HG03064 (cell line): Measurements from ENCODE around the gene CFAP141.

Source experiments
- ATAC-seq: cut with Tn5 transposase; IDR thresholded peaks from one replicate; pipeline ENCODE4 v1.9.1; 2021; ENCODE audit warnings: low read depth; ENCODE audit not compliant: unreplicated experiment

Gene CFAP141

GRCh38 chr1:154176337-154176736 is 29.8 kb downstream of the CFAP141 start:
- ATAC-seq, result no peak

DNA sequence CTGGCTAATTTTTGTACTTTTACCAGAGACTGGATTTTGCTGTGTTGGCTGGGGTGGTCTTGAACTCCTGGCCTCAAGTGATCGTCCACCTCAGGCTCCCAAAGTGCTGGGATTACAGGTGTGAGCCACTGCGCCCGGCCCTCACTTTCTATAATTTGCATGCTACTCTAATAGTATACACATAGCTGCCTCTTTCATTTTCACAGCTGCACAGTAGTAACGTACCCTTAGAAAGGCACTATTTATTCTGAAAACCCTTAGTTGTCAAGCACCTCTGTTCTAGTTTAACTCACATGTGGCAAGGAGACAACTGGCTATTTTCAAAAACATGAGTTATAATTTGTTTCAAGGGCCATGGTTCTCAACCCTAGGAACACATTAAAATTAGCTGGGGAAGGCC is 31.5 kb downstream of the CFAP141 start:
- ATAC-seq, result no peak

GRCh38 chr1:154171880-154172279 is 34.3 kb downstream of the CFAP141 start:
- no peak for ATAC-seq

GRCh38 chr1:154171223-154171583 is 34.9 kb downstream of the CFAP141 start:
- ATAC-seq, result no peak

DNA sequence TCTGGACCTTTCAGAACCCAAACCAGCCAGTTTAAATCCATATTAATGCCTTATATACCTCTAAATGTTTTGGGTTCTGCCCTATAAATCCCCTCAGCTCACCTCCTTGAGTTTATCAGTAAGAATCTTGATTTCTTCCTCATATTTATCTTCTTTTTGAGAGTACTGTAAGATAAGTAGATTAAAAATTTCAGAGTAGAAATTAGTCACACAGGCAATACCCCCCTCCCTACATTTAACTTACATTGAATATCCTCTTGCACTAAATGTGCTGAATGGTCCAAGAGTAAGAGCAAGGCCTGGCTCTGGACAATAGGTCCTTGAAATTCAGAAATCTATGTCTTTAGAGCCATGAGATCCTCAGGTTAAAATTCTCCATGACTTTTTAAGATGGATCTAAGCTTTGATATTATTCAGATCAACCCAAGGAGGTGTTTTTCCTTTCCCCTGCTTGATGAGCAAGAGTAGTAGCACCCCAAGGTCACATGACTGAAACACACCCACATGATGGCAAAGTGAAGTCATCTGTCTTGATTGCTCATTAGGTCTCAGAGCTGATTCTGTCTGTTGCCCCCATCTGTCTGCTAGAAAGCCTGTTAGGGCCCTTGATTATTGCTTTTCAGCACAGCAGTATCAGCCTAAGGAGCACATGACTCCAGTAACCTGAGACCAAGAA is 35.4 kb downstream of the CFAP141 start:
- no peak for ATAC-seq

DNA sequence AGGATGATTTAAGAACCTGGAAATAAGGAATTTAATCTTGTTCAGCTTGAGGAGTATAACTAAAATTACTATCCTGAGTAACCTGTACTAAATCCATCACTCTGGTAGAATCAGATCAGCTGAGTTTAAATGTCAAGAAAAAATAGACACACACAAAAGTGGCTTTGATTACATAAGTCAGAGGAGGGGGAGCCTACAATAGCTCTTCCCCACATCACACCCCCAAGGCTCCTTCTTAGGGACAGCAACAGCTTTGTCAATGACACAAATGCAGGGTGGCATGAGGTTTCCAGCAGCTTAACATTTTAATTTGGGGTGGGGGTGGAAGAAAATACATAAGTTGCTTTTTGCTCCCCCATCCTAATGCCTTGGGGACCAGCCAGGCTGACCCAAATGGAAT is 38.7 kb downstream of the CFAP141 start:
- no peak for ATAC-seq

GRCh38 chr1:154166207-154166606 is 39.9 kb downstream of the CFAP141 start:
- ATAC-seq, result no peak

DNA sequence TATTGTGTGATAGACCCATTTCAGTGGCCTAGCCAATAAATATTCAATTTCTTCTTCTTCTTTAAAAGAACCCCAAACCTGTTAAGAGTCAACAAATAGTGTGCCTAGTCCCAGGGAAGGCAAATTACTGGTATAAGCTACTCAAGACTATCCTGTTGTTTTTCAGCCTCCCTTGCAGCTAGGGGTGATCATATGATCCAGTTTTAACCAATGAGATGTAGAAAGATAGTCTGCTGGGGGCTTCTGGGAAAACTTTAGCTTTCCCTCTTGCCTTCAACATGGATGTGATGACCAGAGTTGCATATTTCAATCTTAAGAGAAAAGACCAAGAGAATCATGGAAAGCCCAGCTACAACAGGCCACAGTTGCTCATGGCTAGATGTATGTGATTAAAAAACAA is 46.6 kb downstream of the CFAP141 start:
- ATAC-seq, result no peak

DNA sequence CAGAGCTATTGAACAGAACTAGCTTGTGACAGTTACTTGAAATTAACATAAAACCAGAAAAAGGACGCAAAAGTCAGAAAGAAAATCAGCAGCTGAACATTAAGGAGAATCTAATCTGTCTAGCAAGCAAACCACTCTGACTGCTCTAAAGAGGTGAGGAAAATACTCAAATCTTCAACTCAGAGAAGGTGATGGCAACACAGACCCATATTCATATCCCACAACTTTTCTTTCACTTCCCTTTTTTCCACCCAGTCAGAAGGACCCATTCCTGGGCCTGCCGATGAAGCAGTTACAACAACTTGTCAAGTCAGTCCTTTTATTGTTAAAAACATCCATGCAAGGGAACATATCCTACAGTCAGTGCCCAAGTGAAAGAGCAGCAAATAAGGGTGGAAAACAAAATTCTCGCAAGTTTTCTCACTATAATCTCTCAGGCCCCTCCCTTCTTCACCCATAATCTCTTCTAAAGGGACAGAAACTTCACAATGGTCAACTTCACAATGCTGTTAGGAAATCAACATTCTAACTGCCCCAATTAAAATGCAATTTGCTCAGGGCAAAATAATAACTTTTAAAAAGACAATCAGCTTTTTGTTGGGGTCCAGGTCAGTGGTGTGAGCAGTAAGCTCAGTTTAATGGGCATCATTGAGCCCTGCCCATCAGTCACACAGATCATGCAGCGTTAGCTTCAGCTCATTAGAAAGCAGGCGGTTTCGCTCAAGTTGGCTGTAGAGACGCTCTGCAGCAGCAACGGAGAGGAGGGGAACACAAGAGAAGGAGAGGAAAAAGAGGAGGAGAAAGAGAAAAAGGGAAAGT is 47.6 kb downstream of the CFAP141 start:
- no peak for ATAC-seq

GRCh38 chr1:154157520-154158306 is 48.4 kb downstream of the CFAP141 start:
- ATAC-seq, result peak; percentile 90

DNA sequence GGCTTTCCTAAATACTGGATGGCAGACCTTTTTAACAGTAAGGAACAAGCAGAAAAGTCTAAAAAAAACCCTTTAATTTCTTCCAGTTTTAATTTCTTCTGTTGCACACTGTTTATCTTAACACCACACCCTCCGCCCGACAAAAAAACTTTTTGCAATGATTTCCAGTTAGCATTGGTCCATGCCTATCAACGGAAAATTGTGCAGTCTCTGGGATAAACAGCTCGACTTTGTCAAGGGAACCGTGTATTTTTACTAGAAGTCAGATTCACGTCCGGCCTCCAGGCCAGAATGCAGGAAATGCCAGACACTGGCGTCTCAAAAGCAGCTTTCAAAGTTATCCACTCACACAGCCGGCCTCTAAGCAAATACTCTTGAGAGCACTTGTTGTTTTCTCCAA is 50.9 kb downstream of the CFAP141 start:
- ATAC-seq, result no peak

DNA sequence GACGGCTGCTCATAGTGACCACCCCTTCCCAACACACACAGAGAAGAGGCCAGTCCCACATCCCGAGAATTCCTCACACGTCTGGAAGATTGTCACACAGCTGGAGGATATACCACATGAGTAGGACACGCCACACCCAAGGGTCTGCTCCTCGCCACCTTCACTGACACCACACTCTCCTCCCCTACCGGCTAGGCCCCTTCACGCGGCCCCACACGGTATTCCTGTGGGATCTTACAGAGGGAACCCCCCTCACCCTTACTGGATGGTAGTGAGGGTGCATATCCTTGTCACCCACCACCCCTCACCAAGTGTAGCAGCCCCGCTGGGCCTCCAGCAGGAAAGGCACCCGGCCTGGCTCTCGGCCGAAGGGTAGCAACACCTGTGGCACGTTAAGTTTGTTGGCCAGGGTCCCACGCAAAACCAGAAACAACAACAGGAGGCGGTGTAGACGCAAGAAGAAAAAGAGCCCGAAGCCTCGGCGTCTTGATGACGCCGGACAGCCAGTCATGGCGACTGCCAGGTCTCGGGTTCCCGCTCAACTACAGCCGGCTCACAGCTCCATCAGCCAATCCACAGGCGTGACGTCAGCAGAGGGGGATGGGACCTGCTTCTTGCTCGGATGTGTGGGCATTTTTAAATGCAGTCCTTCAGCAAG is 51.5 kb downstream of the CFAP141 start, which contains the start of gene NUP210L:
NUP210L (minus strand) TSS at position 540 of the 658 bp plus-strand sequence.
- ATAC-seq, result no peak

- no peak for ATAC-seq
Measured at GRCh38 chr1:154154053-154154452, 52.1 kb downstream of the CFAP141 start.

DNA sequence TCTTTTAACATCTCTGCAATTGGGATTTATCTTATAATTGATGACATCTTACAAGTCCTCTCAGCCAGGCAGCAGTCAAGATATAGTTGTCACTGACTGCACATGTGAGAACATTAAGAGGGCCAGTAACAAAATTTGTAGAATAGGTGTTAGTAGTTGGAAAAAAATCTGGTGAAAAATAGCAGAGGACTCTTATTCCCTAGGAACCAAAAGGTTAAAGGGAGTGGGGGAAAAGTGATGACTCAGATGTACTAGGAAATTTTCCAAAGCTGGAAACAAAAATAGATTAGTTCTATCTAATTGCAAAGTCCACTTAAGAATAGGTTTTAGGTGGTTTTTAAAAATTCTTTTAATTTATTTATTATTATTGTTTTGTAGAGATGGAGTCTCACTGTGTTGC is 54.8 kb downstream of the CFAP141 start:
- ATAC-seq, result no peak
